ENCODE results near the gene HSBP1L1. TPM values are rescaled to one million over a fixed set of nuclear protein-coding genes. Genes with fewer than 3 reads are reported as not detected.

Gene HSBP1L1
- total and polyA plus RNA-seq, 2 donors (not counting 3 experiments of a cell fraction or from before 2014, with no cell fraction given): 5.2 to 7.1 TPM

- H3K27me3 ChIP-seq (ENCODE audit: control insufficient read depth in 2 of 2, insufficient read depth in 2 of 2, low read length in 2 of 2): no peaks in the 10 kb centered on the region
- FAIRE-seq: no peak
- no peaks in the 10 kb centered on the region for H3K9me3 ChIP-seq (replicated peaks; ENCODE audit: control insufficient read depth, insufficient read depth, low read length)
- no peaks in the 10 kb centered on the region for H3K9me1 ChIP-seq (replicated peaks; ENCODE audit: control insufficient read depth, extremely low read depth, insufficient read depth, low read length)
- POLR2A ChIA-PET: no interaction called here
- TF ChIP-seq MAX (IDR thresholded peaks at IDR 0.05; ENCODE audit: insufficient read depth, insufficient read length) (no peak), CTCF (IDR thresholded peaks at IDR 0.05; ENCODE audit: extremely low read depth in 1 of 2, insufficient read depth in 1 of 2, low read depth in 1 of 2, low read length in 2 of 2) (no peak), GATA2 (IDR thresholded peaks at IDR 0.05; ENCODE audit: insufficient read depth, insufficient read length, low read depth, low read length) (no peak), POLR2AphosphoS5 (IDR thresholded peaks at IDR 0.05; ENCODE audit: insufficient read depth, low read depth, low read length) (no peak), EZH2 (IDR thresholded peaks at IDR 0.05; ENCODE audit: borderline replicate concordance, low read depth, low read length, severe bottlenecking) (no peak), FOS (IDR thresholded peaks at IDR 0.05; ENCODE audit: borderline replicate concordance, insufficient read depth, low read length) (no peak), MYC (IDR thresholded peaks at IDR 0.05; ENCODE audit: low read depth, low read length) (no peak), JUN (IDR thresholded peaks at IDR 0.05; ENCODE audit: borderline replicate concordance, insufficient read depth, insufficient read length, low read depth) (no peak), POLR2A (IDR thresholded peaks at IDR 0.05; ENCODE audit: low read depth, low read length) (no peak)
- no peaks in the 10 kb centered on the region for H4K20me1 ChIP-seq (replicated peaks; ENCODE audit: control insufficient read depth, extremely low read depth, insufficient read depth, low read length)
- dilution Hi-C loops (cut with MboI; ENCODE audit: extremely low pct_ligation_motif_present, low sequenced_read_pairs): no loop called here
- no peak overlapping the region for H3K4me3 ChIP-seq (replicated peaks in 1 of 3; ENCODE audit: insufficient read depth in 1 of 3, low read depth in 1 of 3, low read length in 3 of 3)
- no peak overlapping the region for H2AFZ ChIP-seq (ENCODE audit: low read depth, low read length)
- H3K79me2 ChIP-seq (ENCODE audit: control insufficient read depth, insufficient read depth, low read length): peaks cover 29% of the 10 kb centered on the region
- intact Hi-C loops (cut with micrococcal nuclease): no loop called here
- BruUV-seq (replicated peaks): no TSS peak
- peaks cover 4 to 20% of the 10 kb centered on the region in 2 experiments for H3K36me3 ChIP-seq (ENCODE audit: control insufficient read depth in 2 of 2, extremely low read depth in 1 of 2, insufficient read depth in 2 of 2, low read length in 2 of 2)
- H3K4me1 ChIP-seq (ENCODE audit: control insufficient read depth, extremely low read depth, insufficient read depth, low read length): peaks cover 4% of the 10 kb centered on the region
- H3K9ac ChIP-seq (replicated peaks; ENCODE audit: extremely low read depth, insufficient read depth, low read length): no peak overlapping the region
- H3K4me2 ChIP-seq (ENCODE audit: insufficient read depth, low read length): no peak overlapping the region
- H3K27ac ChIP-seq (ENCODE audit: insufficient read depth, low read depth, low read length): no peak overlapping the region
- DNase-seq (ENCODE audit: low read depth, low spot score): no peak
- CTCF ChIA-PET: no interaction called here
Measured at GRCh38 chr18:79945118-79946042, 19.1 kb upstream of the HSBP1L1 start.
